HG03439 (cell line): ENCODE results near the gene NOTCH1.
A peak's percentile ranks its signal among the peaks of the same experiment; 100 is the strongest.

Experiments
- ATAC-seq: cut with Tn5 transposase; IDR thresholded peaks from one replicate; pipeline ENCODE4 v1.9.1; 2021; ENCODE audit warnings: mild to moderate bottlenecking, moderate library complexity; ENCODE audit not compliant: unreplicated experiment

Gene NOTCH1

DNA sequence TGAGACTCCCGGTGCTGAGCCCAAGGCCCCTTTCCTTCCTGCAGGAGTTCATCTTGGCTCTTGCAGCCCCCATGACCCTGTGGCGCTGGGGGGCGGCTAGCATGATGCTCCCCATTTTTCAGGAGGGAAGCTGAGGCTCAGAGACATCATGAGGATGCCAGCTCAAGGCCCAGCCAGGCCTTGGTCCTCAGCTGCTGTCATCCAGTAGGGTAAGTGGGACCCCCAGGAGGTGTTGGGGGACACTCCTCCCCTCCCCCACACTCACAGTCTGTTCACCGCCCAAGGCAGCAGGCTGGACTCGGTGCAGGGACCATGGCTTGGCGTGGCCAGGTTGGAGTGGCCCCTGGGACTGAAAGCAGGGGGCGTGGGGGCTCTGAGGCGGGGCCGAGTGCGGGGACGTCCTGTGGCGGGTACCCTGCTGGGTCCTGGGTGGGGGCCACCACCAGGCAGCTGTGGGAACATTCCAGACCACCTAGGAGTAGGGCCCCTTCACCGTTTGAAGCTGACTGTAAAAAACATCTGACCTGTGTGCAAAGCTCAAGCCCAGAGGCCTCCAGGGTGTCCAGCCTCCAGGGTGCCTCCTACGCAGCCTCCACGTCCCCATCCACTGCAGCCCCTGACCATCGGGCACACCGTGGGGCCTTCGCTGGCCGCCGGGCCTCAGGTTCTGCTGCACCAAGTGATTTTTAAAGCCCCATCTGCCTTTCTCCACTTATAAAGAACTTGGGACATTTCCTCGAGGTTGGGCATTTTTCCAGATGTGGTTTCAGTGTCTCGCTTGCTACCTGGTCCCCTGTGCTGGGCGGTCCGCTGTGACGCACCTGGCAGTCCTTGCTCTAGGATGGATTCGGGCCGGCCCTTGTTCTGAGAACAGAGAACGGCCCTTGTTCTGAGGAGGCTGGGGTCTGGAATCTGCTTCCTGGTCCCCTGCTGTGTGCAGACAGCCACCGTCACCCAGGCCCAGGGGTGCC is 3.4 kb upstream of the NOTCH1 start:
- ATAC-seq = no peak

DNA sequence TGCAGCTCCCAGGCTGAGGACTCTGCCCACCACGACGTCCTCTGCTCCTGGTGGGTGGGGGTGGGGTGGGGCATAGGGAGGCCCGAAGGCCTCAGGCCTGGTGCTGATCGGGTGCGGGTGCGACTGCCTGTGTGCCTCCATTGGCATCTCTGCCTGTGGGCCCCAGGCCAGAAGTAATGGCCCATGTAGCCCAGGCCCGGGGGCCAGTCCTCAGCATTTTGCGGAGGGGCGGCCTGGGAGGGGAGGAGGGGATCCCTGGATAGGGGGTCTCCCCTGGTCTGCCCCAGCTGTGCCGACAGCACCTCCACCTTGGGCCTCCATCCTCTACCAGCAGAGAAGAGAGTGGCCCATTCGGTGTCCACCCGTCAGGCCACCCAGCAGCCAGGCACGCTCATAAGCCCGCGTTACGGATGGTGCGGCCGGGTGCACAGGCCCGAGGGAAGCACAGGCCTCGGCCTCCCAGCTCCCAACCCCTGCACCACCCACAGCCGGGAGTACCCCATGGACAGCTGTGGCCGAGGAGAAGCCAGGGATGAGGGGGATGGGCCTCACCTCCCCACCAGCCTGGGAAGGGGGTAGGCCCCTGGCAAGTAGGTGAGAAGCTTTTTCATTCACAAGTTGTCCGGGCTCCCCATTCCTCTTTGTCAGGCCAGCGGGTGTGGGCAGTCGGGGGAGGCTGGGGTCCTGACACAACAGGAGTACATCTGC is 1.8 kb upstream of the NOTCH1 start:
- ATAC-seq = no peak

DNA sequence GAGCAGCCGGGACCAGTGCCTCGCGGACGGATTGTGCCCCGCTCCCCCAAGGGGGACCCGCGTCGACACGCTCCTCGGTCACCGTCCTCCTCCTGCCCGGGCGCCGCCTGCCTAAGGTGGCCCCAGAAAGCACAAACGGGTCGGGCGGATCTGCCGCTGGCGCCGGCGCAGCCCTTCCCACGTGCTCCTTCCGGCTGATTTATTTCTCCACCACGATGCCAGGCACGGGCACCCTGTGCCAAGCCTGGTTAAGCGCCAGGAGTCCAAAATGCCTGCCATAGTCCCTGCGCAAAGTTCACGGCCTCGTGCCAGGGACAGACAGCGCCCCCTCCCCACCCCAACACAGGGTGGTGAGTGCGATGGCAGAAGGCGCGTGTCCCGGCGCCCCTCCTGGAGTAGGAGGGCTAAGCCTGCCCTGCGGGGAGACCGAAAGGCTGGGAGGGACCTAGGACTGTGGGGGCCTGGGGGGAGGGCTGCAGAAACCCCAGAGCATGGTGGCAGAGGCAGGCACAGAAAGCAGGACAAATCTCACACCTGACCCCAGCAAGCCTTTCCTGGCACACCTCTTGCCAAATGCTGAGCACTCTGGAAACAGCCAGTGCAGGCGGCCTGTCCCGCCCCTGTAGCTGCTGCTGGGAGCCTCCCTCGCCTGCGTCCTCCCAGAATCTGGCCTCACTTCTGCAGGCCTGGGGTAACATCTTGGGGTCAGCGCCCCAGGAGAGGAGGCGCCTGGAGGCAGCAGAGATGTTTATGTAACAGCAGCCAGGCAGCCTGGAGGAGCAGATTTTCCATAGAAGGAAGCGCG is 1.1 kb upstream of the NOTCH1 start:
- no peak for ATAC-seq

DNA sequence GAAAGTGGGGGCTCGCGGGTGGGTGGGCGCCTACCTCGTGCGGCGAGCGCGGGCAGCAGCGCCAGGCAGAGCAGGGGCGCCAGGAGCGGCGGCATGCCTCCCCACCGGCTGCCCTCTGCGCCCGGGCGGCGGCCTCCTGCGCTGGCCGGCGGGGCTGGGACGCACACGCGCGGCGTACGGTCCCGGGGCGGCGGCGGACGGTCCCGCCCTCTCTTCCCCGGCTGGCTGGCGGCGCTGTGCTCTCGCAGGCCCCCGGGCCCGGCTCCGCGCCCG is 220 bp downstream of the NOTCH1 start:
- no peak for ATAC-seq

DNA sequence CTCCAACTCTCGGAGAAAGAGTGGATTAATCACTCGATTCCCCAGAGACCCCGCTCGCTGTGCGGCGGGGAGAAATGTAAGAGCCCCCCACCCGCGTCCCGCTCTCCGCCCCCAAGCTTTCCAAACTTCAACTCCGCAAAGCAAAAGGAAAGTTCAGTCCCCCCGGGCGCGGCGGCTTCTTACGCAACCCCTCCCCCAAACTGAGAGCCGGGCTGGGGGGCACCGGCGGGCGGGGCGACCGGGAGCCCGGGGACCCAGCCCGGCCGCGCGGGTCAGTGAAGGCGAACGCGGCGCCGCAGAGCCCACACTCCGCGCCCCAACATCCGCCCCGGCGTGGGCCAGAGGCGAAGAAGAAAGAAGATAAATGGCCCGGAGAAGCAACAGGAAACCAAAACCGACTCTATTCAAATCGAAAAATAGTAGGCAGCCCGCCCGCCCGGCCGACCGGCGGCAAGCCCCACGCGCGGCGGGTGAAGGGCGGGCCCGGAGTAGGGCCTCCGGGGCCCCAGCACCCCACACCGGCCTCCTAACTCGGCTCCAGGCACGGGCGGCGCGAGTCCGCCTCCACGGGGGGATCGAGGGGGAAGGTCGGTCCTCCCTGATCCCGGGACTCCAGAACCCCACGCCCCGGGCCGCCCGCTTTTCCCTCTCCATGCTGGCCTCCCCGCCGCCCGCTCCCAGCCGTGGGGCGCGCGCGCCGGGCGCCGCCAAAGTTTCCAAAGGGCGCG is 720 bp downstream of the NOTCH1 start:
- ATAC-seq = peak; percentile 21

DNA sequence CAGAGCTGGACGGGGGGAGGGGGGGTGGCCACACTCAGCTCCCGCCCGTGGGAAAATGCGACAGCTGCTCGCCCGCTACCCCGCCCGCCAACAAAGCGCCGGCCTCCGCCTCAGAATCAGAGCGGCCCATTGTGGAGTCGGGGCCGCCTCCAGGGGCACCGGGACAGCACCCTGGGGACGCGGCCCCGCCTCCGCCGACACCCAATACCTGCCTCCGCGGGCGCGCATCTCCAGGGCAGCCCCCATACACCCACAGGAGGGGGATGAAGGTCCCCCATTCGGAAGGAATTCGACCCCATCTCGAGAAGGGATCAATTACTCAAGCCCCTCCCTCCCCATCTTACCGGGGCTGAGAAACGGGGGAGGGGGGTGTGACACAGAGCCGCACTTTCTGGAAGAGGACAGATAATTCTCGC is 1.3 kb downstream of the NOTCH1 start:
- ATAC-seq = no peak

DNA sequence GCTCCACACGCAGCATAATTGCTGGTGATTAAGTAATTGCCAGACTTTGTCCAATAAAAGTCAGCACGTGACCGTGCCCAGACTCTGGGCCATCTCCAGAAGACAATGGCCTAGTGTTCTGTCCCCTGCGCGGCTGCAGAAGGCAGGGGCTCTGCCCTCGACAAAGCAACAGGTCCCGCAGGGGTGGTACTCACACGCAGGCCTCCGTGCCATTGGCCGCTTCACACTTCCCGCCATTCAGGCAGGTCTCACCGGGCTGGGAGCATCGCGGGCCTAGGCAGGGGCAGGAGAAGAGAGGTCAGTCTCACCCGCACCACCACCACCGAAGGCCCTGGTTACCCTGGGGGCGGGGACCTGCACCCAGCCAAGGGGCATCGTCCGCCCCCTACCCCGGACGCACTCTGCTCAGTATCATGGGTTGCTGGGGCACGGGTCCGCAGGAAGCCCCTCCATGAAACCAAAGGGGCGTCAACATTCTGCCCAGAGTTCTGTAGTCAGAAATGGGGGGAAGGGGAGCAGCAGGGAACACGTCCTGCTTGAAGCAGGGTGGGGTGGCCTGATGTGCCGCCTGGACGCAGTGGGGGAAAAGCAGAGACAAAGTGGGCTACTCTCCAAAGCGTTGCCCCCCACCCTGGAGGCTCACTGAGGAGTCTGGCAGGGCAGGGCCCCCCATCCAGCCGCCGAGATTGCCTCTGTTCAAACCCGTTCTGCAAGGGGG is 1.9 kb downstream of the NOTCH1 start:
- ATAC-seq = no peak

DNA sequence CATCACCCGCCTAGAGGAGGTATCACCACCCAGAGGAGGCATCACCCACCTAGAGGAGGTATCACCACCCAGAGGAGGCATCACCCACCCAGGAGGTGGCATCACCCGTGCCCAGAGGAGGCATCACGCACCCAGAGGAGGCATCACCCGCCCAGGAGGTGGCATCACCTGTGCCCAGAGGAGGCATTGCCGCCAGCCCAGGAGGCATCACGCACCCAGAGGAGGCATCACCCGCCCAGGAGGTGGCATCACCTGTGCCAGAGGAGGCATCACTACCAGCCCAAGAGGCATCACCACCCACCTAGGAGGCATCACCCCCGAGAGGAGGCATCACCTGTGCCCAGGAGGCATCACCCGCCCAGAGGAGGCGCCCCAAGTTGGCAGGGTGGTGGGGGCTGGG is 2.6 kb downstream of the NOTCH1 start:
- no peak for ATAC-seq

DNA sequence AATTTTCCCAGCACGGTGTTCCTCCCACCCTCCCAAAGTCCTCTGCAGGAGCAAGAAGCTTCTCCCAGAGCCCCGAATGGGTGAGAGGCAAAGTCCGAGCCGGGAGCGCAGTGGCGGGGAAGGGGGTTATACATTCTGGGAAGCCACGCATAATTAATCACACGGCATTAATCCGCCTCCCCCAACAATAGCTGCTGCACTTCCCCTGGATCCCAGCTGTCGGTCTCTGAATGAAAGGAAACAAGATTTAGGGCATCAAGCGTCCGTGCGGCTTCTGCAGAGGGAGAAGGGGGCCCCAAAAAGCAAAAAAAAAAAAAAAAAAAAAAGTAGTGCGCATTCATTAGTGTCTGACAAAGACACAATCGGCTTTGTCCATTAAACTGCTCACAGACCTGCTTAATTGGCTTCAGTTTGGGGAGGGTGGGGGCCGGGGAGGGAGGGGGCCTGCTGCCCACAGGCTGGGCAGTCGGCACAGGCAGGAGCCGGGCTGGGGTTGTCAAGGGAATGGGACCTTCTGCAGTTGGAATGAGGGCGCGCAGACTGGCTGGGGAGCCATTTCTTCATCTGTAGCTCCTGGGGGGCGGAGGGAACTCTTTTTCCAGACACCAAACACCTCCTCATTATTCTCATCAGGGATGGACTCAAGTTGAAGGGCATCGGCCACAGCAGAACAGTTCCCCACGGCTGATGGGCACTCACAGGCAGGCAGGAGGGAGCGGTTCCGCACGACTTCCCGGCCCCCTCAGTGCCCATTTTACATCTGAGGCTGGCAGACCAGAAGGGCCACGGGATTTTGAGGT is 3.4 kb downstream of the NOTCH1 start:
- ATAC-seq = no peak

DNA sequence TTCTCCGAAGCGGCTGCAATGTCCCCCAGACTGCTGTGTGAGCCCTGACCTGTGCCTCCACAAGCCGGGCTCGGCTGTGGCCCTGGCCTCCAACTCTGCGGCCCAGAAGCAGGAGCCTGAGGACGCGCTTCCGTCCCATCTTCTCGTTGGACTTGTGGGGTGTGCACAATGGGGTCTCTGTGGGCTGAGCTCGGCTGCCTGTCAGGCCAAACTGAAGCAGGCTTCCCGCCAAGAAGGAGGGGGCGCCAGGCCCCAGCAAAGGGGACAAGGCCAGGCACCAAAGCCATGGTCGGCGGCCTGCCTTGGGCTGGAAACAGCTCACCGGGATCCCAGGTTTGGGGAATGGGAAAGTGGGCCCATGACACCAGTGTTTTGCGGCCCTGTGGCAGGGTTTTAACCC is 4.1 kb downstream of the NOTCH1 start:
- no peak for ATAC-seq

DNA sequence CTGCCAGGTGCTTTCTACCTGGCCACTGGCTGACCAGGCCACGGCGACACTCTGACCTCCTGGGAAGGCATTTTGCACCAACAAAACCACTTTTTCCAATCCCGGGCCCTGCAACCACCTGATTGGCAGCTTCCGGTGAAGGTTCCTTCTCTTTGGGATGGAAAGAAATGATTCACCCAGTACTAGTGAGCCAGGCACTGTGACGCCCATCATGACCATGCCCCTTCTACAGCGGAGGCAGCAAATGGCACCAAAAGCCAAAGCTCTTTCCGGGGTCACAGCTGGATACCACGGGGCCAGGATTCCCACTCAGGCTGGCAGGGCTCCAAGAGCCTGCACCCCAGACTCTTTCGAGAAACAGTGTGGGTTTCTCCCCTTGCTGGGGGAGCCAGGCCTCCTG is 4.7 kb downstream of the NOTCH1 start:
- no peak for ATAC-seq

DNA sequence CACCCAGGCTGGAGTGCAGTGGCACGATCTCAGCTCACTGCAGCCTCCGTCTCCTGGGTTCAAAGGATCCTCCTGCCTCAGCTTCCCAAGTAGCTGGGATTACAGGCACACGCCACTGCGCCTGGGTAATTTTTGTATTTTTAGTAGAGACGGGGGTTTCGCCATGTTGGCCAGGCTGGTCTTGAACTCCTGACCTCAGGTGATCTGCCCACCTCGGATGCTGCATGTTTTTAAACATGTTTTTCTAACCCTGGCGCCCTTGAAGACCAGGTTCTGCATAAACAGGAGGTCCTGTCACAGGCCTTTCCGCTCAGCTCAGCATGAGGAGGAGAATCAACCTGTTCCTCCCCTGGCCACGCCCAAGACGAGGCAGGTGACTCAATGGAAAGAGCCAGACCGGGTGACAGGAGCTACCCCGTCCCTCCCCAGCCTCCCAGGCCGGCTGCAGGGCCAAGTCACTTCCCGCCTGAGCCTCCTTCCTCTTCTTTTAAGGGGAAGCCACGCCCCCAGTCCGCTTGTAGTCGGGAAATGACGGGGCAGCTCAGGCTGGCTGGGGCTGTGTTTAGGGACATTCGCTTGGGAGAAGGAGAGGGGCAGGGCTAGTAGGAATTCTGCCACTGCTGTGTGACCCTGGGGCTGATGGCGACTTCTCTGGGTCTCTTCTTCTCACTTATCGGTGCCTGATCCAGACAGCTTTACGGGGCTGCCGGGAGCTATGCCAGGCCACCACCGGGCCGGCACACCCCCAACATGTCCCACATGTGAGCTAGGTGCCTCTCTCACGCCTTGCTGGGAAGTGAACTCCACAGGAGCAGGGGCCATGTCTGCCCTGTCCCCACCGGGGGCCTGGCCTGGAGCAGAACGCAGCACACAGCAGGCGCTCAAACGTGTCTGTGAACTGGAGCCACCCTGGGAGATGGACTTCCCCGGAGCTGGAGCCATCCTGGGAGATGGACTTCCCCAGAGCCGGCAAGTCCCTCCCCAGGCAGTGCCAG is 6.1 kb downstream of the NOTCH1 start:
- peak; percentile 44 for ATAC-seq

DNA sequence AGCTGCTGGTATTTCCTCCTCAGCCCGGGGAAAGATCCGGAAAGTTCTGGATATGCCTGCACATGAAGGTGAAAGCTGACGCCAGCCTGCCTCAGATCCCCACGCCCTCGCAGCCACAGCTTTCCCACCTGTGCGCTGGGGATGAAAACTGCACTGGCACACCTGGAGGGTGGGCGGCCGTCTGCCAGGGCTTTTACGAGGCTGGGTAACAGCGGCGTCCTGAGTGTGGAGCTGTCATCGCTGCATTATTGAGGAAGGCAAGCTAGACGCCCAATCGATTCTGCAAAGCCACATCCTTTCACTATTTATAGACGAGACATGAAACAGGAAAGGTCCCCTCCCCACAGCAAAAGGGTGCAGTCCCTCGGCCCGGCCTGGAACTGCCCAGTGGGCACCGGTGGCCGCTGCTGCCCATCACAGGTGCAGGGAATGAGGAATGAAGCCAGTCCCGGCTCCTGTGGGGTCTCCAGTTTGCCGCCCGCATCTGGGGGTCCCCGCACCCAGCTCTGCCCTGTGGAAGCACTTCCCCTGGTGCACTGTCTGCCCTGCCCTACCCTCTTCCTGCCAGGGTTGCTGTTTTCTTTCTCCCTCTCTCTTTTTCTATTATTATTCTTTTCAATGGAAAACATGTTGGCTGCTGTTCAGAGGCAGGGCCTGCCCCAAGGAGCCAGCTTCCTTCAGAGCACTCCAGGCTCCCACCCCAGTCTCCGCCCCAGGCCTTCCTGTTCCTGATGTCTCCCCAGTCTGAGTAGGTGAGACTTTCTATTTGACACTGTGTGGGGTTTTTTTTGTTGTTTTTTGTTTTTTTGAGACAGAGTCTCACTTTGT is 7.0 kb downstream of the NOTCH1 start:
- ATAC-seq = peak; percentile 33

DNA sequence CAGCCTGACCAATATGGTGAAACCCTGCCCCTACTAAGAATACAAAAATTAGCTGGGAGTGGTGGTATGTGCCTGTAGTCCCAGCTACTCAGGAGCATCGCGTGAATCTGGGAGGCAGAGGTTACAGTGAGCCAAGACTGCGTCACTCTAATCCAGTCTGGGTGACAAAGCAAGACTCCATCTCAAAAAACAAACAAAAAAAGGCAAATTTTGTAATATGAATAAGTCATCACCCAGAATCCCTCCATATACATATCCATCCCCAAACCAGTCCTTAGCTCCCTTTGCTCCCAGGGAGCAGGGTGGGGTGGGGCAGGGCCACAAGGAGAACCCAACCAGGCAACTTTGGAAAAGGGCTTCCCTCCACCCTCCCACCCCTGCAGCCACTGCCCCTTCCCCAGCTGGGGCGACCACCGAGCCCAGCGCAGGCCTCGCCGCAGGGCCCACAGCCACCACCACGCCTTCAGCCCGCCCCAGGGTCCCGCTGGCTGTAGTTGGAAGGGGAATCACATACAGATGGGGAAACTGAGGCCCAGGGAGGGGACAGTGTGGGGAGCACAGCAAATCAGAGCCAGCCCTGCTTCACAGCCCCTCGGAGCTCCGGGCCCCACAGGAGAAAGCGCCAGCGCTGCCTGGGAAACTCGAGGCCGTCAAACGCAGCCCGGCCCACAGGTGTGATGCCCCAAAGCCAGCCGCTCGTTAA is 7.8 kb downstream of the NOTCH1 start:
- ATAC-seq = no peak

DNA sequence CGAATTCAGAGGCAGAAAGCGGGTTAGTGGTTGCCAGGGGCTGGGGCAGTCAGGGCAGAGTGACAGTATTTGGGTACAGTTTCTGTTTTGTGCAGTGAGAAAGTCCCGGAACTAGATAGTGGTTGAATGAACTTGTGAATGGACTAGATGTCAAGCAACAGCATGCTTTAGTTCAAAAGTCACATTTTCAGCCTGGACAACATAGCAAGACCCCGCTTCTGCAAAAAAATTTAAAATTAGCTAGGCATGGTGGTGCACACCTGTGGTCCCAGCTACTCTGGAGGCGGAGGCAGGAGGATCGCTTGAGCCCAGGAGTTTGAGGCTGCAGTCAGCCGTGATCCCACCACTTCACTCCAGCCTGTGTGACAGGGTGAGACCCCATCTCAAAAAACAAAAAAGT is 8.4 kb downstream of the NOTCH1 start:
- ATAC-seq = no peak

DNA sequence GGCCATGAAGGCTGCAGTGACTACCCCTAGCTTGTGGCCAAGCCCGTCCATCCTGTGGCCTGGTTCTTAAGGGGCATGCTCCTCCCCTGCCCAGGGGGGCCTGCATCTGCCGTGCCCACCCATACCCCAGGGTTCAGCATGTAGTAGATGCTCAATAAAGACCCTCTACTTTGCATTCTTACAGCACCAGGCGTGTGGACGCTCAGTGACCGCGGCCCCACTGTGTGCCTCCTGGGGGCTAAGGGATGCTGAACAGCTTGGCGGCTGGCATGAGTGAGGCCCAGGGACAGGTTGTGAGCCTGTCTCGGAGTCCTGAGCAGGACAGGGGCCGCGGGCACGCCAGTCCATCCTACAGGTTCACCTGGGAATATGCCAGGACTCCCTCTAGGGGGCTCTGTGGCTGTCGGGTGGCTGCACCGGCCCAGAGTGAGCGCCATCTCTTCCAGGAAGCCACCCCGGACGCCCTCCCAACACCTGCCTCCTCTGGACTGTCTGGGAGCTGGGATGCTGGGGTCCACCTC is 9.1 kb downstream of the NOTCH1 start:
- no peak for ATAC-seq
